Breast epithelium (tissue), 4 donors: ENCODE measurements around the gene CAMK2N2. TPM values are rescaled to one million over a fixed set of nuclear protein-coding genes. Genes with fewer than 3 reads are reported as not detected.
A peak's percentile ranks its signal among the peaks of the same experiment; 100 is the strongest.

Experiments
- DNase-seq, 2 donors: peaks; one replicate each; pipeline ENCODE4 v3.0.0-alpha.2; 2019; ENCODE audit warnings: low spot score in 2 of 2
- H3K27ac ChIP-seq, 2 donors: fragments of 200-600 bp; sonication (generic) in 1 of 2; one replicate each; pipeline ENCODE4 v1.5.1; 2016 to 2019; ENCODE audit warnings: mild to moderate bottlenecking in 1 of 2
- H3K27me3 ChIP-seq, 2 donors: fragments of 200-600 bp; sonication (generic) in 1 of 2; one replicate each; pipeline versions ENCODE4 v1.5.1 to v1.6.0; 2017 to 2019; ENCODE audit warnings: control low read depth in 1 of 2, mild to moderate bottlenecking in 1 of 2
- H3K36me3 ChIP-seq: fragments of 200-600 bp; one replicate; pipeline ENCODE4 v1.5.1; 2019
- H3K4me1 ChIP-seq, 2 donors: fragments of 200-600 bp; sonication (generic); one replicate each; pipeline ENCODE4 v1.5.1; 2016 to 2019; ENCODE audit warnings: control low read depth in 1 of 2
- H3K4me3 ChIP-seq, 3 donors: fragments of 200-600 bp; sonication (generic); 1 replicate in 2 of 3; 2 replicates in 1 of 3; pipeline ENCODE4 v1.5.1; 2016 to 2019; ENCODE audit warnings: mild to moderate bottlenecking in 3 of 3, moderate library complexity in 2 of 3
- H3K9me3 ChIP-seq, 2 donors: fragments of 200-600 bp; sonication (generic) in 1 of 2; one replicate each; pipeline ENCODE4 v1.5.1; 2016 to 2019; ENCODE audit warnings: control low read depth in 1 of 2
- CTCF ChIP-seq, 3 donors: fragments of 450-650 bp; IDR thresholded peaks; one replicate each; pipeline ENCODE4 v1.5.1; 2016 to 2017; ENCODE audit warnings: antibody characterized with exemption in 3 of 3, mild to moderate bottlenecking in 3 of 3, moderate library complexity in 3 of 3
- POLR2A ChIP-seq: fragments of 450-650 bp; IDR thresholded peaks from one replicate; pipeline ENCODE4 v1.6.1; 2016; ENCODE audit warnings: antibody characterized with exemption, mild to moderate bottlenecking, moderate library complexity
- POLR2AphosphoS5 ChIP-seq, 3 donors: sonication (generic); formaldehyde crosslinking; IDR thresholded peaks; one replicate each; pipeline ENCODE4 v1.6.1; 2017; ENCODE audit warnings: antibody characterized with exemption in 3 of 3
- intact Hi-C: fragments of 100-400 bp; cut with DNase I; formaldehyde crosslinking; loops from one replicate; pipeline ENCODE4 v1.15.1; 2023; ENCODE audit warnings: low total_unique reads
- total RNA-seq, 3 donors: library from RNA; depleted of rRNA; stranded (reverse); fragments of >200 nt; gene quantifications; one replicate each; pipeline ENCODE4 v1.1.0, GENCODE V29; 2016

Gene CAMK2N2
- total RNA-seq, 3 donors from 2014 or later = not detected

- Histone ChIP-seq H3K27ac (no peak within 1 kb of the TSS), H3K4me3 (peak within 1 kb of the TSS; percentile 41 to 68 (median 54)), H3K27me3 (peaks cover 10 to 37% of the 10 kb centered on the region in 2 donors), H3K9me3 (no peaks in the 10 kb centered on the region), H3K36me3 (no peaks in the 10 kb centered on the region), H3K4me1 (peaks cover 4 to 8% of the 10 kb centered on the region in 2 donors)
- DNase-seq = peak in 1 of 2 donors; percentile 26
- intact Hi-C loops = loop anchor here (5.0 kb wide), 1 partner anchor 1958 kb away; no protein-coding TSS in a partner anchor
- TF ChIP-seq CTCF (IDR thresholded peaks at IDR 0.05) (peak in 1 of 3 donors; percentile 29), POLR2AphosphoS5 (IDR thresholded peaks at IDR 0.05) (no peak), POLR2A (no peak)
These were observed 31.8 kb downstream of the CAMK2N2 start, which contains the start of gene VWA5B2 for GRCh38 chr3:184229394-184230080. VWA5B2 (plus strand) TSS chr3:184229585; CDS start chr3:184230529, 944 bp downstream.

GRCh38 chr3:184228376-184229137 lies 32.8 kb downstream of the CAMK2N2 start:
- no peaks in the 10 kb centered on the region for H3K36me3 ChIP-seq
- TF ChIP-seq POLR2AphosphoS5 (IDR thresholded peaks at IDR 0.05) = no peak
- no peak for TF ChIP-seq CTCF (IDR thresholded peaks at IDR 0.05)
- TF ChIP-seq POLR2A = no peak
- peaks cover 10 to 37% of the 10 kb centered on the region in 2 donors for H3K27me3 ChIP-seq
- H3K9me3 ChIP-seq = no peaks in the 10 kb centered on the region
- no peak overlapping the region for H3K27ac ChIP-seq
- peaks cover 4 to 8% of the 10 kb centered on the region in 2 donors for H3K4me1 ChIP-seq
- peak overlapping the region; percentile 41 to 68 (median 54) for H3K4me3 ChIP-seq
- intact Hi-C loops = no loop called here
- DNase-seq = no peak

- Histone ChIP-seq H3K9me3 (no peaks in the 10 kb centered on the region), H3K4me1 (peaks cover 4 to 8% of the 10 kb centered on the region in 2 donors), H3K4me3 (no peak overlapping the region), H3K36me3 (no peaks in the 10 kb centered on the region), H3K27ac (no peak overlapping the region), H3K27me3 (peaks cover 10 to 30% of the 10 kb centered on the region in 2 donors)
- intact Hi-C loops = no loop called here
- no peak for DNase-seq
- TF ChIP-seq POLR2AphosphoS5 (IDR thresholded peaks at IDR 0.05) (no peak), POLR2A (no peak), CTCF (IDR thresholded peaks at IDR 0.05) (peak in 1 of 3 donors; percentile 59)
These were observed 33.8 kb downstream of the CAMK2N2 start for GRCh38 chr3:184227481-184227935.

GRCh38 chr3:184223946-184224345 lies 37.4 kb downstream of the CAMK2N2 start:
- H3K27me3 ChIP-seq = no peaks in the 10 kb centered on the region
- no peak overlapping the region for H3K4me3 ChIP-seq
- H3K4me1 ChIP-seq = no peaks in the 10 kb centered on the region
- intact Hi-C loops = no loop called here
- H3K27ac ChIP-seq = no peak overlapping the region
- DNase-seq = no peak
- H3K9me3 ChIP-seq = no peaks in the 10 kb centered on the region
- no peak for TF ChIP-seq CTCF (IDR thresholded peaks at IDR 0.05)
- no peak for TF ChIP-seq POLR2A
- TF ChIP-seq POLR2AphosphoS5 (IDR thresholded peaks at IDR 0.05) = no peak
- no peaks in the 10 kb centered on the region for H3K36me3 ChIP-seq

- intact Hi-C loops = no loop called here
- DNase-seq = no peak
- Histone ChIP-seq H3K27me3 (no peaks in the 10 kb centered on the region), H3K36me3 (no peaks in the 10 kb centered on the region), H3K9me3 (no peaks in the 10 kb centered on the region), H3K4me1 (no peaks in the 10 kb centered on the region), H3K27ac (no peak overlapping the region), H3K4me3 (no peak overlapping the region)
- TF ChIP-seq CTCF (IDR thresholded peaks at IDR 0.05) = no peak
- TF ChIP-seq POLR2A = no peak
- TF ChIP-seq POLR2AphosphoS5 (IDR thresholded peaks at IDR 0.05) = no peak
These were observed 38.8 kb downstream of the CAMK2N2 start for GRCh38 chr3:184222521-184222920.
